Activated CD8-positive, alpha-beta T cell treated with anti-CD3 and anti-CD28 coated beads for 36 hours (primary cell): ENCODE results near the gene SLC25A18. TPM values are rescaled to one million over a fixed set of nuclear protein-coding genes. Genes with fewer than 3 reads are reported as not detected.

Experiments used
- ATAC-seq: fragments of 200-7000 bp; cut with Tn5 transposase; one replicate; pipeline ENCODE4 v1.10.0; 2021; ENCODE audit warnings: mild to moderate bottlenecking, moderate library complexity
- CTCF ChIA-PET: fragments of 350-600 bp; sonication (Branson Sonifier 250); formaldehyde crosslinking; loops from one replicate; lab custom pipeline; 2021; ENCODE audit warnings: antibody characterized with exemption; lab: Charles Lee
- POLR2A ChIA-PET: fragments of 350-600 bp; sonication (Branson Sonifier 250); formaldehyde crosslinking; loops from one replicate; lab custom pipeline; 2021; ENCODE audit warnings: antibody characterized with exemption; lab: Charles Lee
- DNase-seq: peaks from one replicate; pipeline ENCODE4 v3.0.0-alpha.2; 2020
- H3K27ac Mint-ChIP-seq: one replicate; pipeline ENCODE4 v1.8.0; 2021; ENCODE audit warnings: mild to moderate bottlenecking, mixed read lengths
- H3K27me3 Mint-ChIP-seq: one replicate; pipeline ENCODE4 v1.8.0; 2021; ENCODE audit warnings: mixed read lengths
- H3K36me3 Mint-ChIP-seq: one replicate; pipeline ENCODE4 v1.8.0; 2021; ENCODE audit warnings: low read depth, mixed read lengths
- H3K4me1 Mint-ChIP-seq: one replicate; pipeline ENCODE4 v1.8.0; 2021; ENCODE audit warnings: low read depth, mixed read lengths
- H3K4me3 Mint-ChIP-seq: one replicate; pipeline ENCODE4 v1.8.0; 2021; ENCODE audit warnings: mild to moderate bottlenecking, moderate library complexity, mixed read lengths
- H3K9me3 Mint-ChIP-seq: one replicate; pipeline ENCODE4 v1.8.0; 2021; ENCODE audit warnings: mixed read lengths
- intact Hi-C: fragments of 100-400 bp; cut with micrococcal nuclease; formaldehyde crosslinking; loops from one replicate; pipeline ENCODE4 v1.10.0; 2022
- total RNA-seq, 2 experiments: library from RNA; stranded (reverse); gene quantifications; one replicate each; pipeline ENCODE4 v1.2.3, GENCODE V29; 2021
- TF ChIP-seq, protein P1 (sequence below): fragments of 200-600 bp; IDR thresholded peaks from one replicate; pipeline ENCODE4 v1.8.0; 2022; ENCODE audit warnings: antibody characterized with exemption, mild to moderate bottlenecking

The SLC25A18 gene
- total RNA-seq, 2 experiments from 2014 or later, result not detected

DNA sequence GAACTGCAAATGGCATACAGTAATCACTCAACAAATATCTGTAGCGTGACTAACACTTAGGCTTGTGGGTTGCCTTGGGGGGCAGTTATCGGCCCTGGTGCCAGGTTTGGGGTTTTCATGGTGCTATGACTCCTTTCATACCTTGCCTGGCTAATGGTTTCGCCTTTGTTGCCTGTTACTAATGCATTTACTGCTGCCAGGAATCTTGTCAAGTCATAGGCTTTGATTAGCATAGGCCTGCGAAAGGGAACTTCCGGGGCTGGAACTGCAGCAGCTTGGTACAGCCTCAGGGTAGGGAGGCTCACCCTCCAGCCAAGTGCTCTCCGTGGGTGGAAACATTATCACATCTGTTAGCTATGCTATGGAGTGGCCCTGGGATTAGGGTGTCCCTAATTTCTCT, 13.2 kb downstream of the SLC25A18 start:
- Mint-ChIP-seq H3K4me3 (no peak overlapping the region), H3K36me3 (no peaks in the 10 kb centered on the region), H3K9me3 (no peaks in the 10 kb centered on the region), H3K27me3 (no peaks in the 10 kb centered on the region), H3K27ac (no peak overlapping the region), H3K4me1 (no peaks in the 10 kb centered on the region)
- POLR2A ChIA-PET, result no interaction called here
- DNase-seq (no peak), ATAC-seq (no peak)
- TF ChIP-seq, protein P1, sequence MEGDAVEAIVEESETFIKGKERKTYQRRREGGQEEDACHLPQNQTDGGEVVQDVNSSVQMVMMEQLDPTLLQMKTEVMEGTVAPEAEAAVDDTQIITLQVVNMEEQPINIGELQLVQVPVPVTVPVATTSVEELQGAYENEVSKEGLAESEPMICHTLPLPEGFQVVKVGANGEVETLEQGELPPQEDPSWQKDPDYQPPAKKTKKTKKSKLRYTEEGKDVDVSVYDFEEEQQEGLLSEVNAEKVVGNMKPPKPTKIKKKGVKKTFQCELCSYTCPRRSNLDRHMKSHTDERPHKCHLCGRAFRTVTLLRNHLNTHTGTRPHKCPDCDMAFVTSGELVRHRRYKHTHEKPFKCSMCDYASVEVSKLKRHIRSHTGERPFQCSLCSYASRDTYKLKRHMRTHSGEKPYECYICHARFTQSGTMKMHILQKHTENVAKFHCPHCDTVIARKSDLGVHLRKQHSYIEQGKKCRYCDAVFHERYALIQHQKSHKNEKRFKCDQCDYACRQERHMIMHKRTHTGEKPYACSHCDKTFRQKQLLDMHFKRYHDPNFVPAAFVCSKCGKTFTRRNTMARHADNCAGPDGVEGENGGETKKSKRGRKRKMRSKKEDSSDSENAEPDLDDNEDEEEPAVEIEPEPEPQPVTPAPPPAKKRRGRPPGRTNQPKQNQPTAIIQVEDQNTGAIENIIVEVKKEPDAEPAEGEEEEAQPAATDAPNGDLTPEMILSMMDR, result no peak
- intact Hi-C loops, result no loop called here
- CTCF ChIA-PET, result no interaction called here

DNA sequence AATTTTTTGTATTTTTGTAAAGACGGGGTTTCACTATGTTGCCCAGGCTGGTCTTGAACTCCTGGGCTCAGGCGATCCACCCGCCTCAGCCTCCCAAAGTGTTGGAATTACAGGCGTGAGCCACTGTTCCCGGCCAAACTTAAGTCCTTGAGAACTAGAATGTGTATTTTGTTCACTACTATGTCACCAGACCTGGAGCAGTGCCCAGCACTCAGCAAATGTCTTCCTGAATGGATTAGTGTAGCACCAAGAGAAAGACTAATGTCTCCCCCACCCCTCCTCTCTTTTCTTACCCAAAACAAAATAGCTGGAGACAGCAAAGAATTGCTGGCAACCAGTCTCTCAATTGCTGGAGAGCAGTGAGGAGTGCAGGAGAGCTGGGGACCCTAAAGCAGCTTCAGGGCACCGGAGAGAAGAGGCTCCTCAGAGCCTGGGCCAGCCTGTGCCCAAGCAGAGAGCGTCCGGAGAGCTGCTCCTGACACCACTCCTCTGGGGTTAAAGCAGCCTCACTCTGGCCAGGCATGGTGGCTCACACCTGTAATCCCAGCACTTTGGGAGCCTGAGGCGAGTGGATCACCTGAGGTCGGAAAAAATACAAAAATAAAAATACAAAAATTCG, 14.9 kb downstream of the SLC25A18 start:
- H3K36me3 Mint-ChIP-seq, result no peaks in the 10 kb centered on the region
- POLR2A ChIA-PET, result interaction anchor here (0.6 kb wide), 1 partner anchor 132 kb away, joined by 3 read pairs; no protein-coding TSS in a partner anchor
- CTCF ChIA-PET, result no interaction called here

DNA sequence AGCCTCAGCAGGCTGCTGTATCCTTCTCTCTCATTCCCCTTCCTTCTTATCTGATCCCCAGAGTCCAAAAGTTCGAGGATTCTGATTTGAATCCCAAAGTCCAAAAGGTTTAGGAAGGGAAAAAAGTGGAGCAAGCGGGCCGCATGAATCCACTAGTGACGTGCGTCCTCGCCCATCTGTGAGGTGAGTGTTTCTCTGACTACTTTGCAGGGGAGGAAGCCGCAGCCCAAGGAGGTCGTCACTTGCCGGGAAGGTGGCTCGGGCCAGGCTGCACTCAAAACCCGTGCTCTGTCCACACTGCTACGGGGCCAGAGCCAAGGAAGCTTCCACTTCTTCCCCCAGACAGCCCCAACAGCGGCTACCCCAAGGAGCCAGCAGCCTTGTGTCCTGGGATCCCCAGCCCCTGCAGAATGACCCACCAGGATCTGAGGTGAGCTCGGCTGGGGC, 16.3 kb downstream of the SLC25A18 start:
- Mint-ChIP-seq H3K36me3 (no peaks in the 10 kb centered on the region), H3K4me3 (no peak overlapping the region), H3K27me3 (no peaks in the 10 kb centered on the region), H3K9me3 (no peaks in the 10 kb centered on the region), H3K4me1 (no peaks in the 10 kb centered on the region), H3K27ac (no peak overlapping the region)
- no peak for ATAC-seq
- ChIA-PET CTCF (no interaction called here), POLR2A (no interaction called here)
- no peak for DNase-seq
- intact Hi-C loops, result no loop called here
- TF ChIP-seq, protein P1, result no peak

More for the DNA sequence above, 14.9 kb downstream of the SLC25A18 start:
- DNase-seq, result no peak
- Mint-ChIP-seq H3K4me1 (no peaks in the 10 kb centered on the region), H3K4me3 (no peak overlapping the region), H3K9me3 (no peaks in the 10 kb centered on the region), H3K27me3 (no peaks in the 10 kb centered on the region), H3K27ac (no peak overlapping the region)
- TF ChIP-seq, protein P1, result no peak
- no peak for ATAC-seq
- intact Hi-C loops, result no loop called here

DNA sequence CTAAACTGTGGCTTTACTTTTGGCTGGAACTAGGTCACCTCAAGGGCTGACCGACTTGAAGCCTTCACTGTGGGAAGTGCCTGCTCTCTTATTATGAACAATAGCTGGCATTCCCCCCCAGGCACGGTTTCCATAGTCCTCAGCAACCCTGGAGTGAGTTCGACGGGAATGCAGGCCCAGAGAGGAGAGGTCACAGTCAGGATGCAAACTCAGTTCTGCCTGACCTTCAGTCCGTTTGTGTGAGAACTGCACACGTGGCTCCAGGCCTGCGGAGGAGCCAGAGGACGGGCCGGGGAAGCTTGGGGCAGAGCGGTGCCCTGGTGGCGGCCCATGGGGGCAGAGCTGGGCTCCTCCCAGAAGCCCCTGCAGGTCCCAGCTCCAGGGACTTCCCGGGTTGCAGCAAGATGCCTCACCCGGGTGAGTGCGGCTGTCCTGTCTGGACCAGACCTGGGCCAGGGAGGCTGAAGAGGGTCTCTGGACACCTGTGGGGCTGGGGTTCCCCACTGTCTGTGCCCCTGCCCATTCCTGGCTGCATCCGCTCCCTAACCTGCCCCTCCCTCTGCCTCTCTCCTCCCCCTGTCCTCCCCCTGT, 17.2 kb downstream of the SLC25A18 start:
- no peak for ATAC-seq
- no peak for DNase-seq
- intact Hi-C loops, result no loop called here
- no peaks in the 10 kb centered on the region for H3K27me3 Mint-ChIP-seq
- TF ChIP-seq, protein P1, result no peak
- no peaks in the 10 kb centered on the region for H3K4me1 Mint-ChIP-seq
- no peaks in the 10 kb centered on the region for H3K36me3 Mint-ChIP-seq
- H3K9me3 Mint-ChIP-seq, result no peaks in the 10 kb centered on the region
- CTCF ChIA-PET, result no interaction called here
- no peak overlapping the region for H3K27ac Mint-ChIP-seq
- no peak overlapping the region for H3K4me3 Mint-ChIP-seq
- POLR2A ChIA-PET, result no interaction called here

DNA sequence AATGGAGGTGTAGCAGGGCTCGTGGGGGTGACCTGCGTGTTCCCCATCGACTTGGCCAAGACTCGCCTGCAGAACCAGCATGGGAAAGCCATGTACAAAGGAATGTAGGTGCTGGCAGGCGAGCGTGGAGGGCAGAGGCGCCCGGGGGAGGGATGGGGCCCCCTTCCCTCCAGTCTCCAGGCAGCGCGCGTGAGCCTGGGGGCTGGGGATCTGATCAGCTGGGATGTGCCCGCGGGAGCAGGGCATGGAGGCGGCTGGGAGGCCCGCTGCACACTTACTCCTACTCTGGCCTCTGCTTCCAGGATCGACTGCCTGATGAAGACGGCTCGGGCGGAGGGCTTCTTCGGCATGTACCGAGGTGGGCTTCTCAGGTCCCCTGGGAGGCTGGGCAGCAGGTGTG, 17.8 kb downstream of the SLC25A18 start:
- ChIA-PET CTCF (no interaction called here), POLR2A (interaction anchor here (0.7 kb wide), 1 partner anchor 175 kb away, joined by 6 read pairs; no protein-coding TSS in a partner anchor)
- Mint-ChIP-seq H3K27me3 (no peaks in the 10 kb centered on the region), H3K4me3 (no peak overlapping the region), H3K36me3 (no peaks in the 10 kb centered on the region), H3K9me3 (no peaks in the 10 kb centered on the region), H3K27ac (no peak overlapping the region), H3K4me1 (no peaks in the 10 kb centered on the region)
- DNase-seq (no peak), ATAC-seq (no peak)
- intact Hi-C loops, result no loop called here
- TF ChIP-seq, protein P1, result no peak
